H1 (cell line): ENCODE results near the gene ZNF765. TPM values are rescaled to one million over a fixed set of nuclear protein-coding genes. Genes with fewer than 3 reads are reported as not detected.

ENCODE experiments used
- BRCA1 ChIP-seq: IDR thresholded peaks from 2 replicates; pipeline ENCODE4 v1.6.1; 2012; ENCODE audit warnings: low read depth, low read length, improper control_type of control experiment
- CHD1 ChIP-seq: IDR thresholded peaks from 2 replicates; pipeline ENCODE4 v1.6.1; 2012; ENCODE audit warnings: low read depth, low read length, improper control_type of control experiment
- CHD2 ChIP-seq: IDR thresholded peaks from 2 replicates; pipeline ENCODE4 v1.6.1; 2012; ENCODE audit warnings: low read length, improper control_type of control experiment
- GABPA ChIP-seq: IDR thresholded peaks from 2 replicates; pipeline ENCODE4 v1.6.1; 2011; ENCODE audit warnings: mild to moderate bottlenecking, low read length, moderate library complexity, borderline replicate concordance; ENCODE audit not compliant: insufficient read depth
- GTF2F1 ChIP-seq: IDR thresholded peaks from 2 replicates; pipeline ENCODE4 v1.6.1; 2012; ENCODE audit warnings: low read depth, low read length, improper control_type of control experiment, borderline replicate concordance
- KDM1A ChIP-seq: fragments of 200-600, 300-600 bp; sonication (generic); IDR thresholded peaks from 2 replicates; pipeline ENCODE4 v1.7.1; 2016; ENCODE audit warnings: mild to moderate bottlenecking, low read length, borderline replicate concordance
- KDM4A ChIP-seq: IDR thresholded peaks from one replicate; pipeline ENCODE4 v1.7.1; 2012; ENCODE audit warnings: low read depth, mild to moderate bottlenecking, moderate library complexity, low read length, inconsistent platforms; ENCODE audit not compliant: severe bottlenecking
- NANOG ChIP-seq: IDR thresholded peaks from 2 replicates; pipeline ENCODE4 v1.6.1; 2011; ENCODE audit warnings: low read length, low read depth, mild to moderate bottlenecking, inconsistent platforms; ENCODE audit not compliant: insufficient read depth, poor library complexity, severe bottlenecking
- NRF1 ChIP-seq: IDR thresholded peaks from 2 replicates; pipeline ENCODE4 v1.6.1; 2011; ENCODE audit warnings: mild to moderate bottlenecking, low read depth, low read length, improper control_type of control experiment
- POLR2A ChIP-seq, 2 experiments: IDR thresholded peaks; 1 replicate in 1 of 2; 2 replicates in 1 of 2; pipeline ENCODE4 v1.6.1; 2011; ENCODE audit warnings: low read depth in 2 of 2, low read length in 2 of 2, mild to moderate bottlenecking in 2 of 2; ENCODE audit errors: control extremely low read depth in 1 of 2
- POLR2AphosphoS5 ChIP-seq: IDR thresholded peaks from 2 replicates; pipeline ENCODE4 v1.6.1; 2011; ENCODE audit warnings: low read depth, low read length
- RAD21 ChIP-seq, 2 experiments: IDR thresholded peaks in 1 of 2; conservative IDR thresholded peaks in 1 of 2; 2 replicates each; pipeline ENCODE4 v1.6.1; 2011; ENCODE audit warnings: low read depth in 2 of 2, low read length in 2 of 2, improper control_type of control experiment in 1 of 2, inconsistent platforms in 1 of 2, mild to moderate bottlenecking in 1 of 2, moderate library complexity in 1 of 2
- RNF2 ChIP-seq: fragments of 200-900, 300-1000 bp; sonication (generic); IDR thresholded peaks from 2 replicates; pipeline ENCODE4 v1.7.1; 2016; ENCODE audit warnings: borderline replicate concordance, low read depth, mild to moderate bottlenecking, antibody characterized with exemption, low read length; ENCODE audit not compliant: poor library complexity, severe bottlenecking; ENCODE audit errors: missing control alignments
- SAP30 ChIP-seq: fragments of 300-600 bp; sonication (generic); IDR thresholded peaks from 2 replicates; pipeline ENCODE4 v1.7.1; 2012; ENCODE audit warnings: low read length, moderate library complexity, mild to moderate bottlenecking, inconsistent platforms; ENCODE audit not compliant: insufficient read depth, insufficient replicate concordance
- SIN3A ChIP-seq, 2 experiments: IDR thresholded peaks in 1 of 2; conservative IDR thresholded peaks in 1 of 2; 2 replicates each; pipeline ENCODE4 v1.6.1; 2011 to 2012; ENCODE audit warnings: low read length in 2 of 2, improper control_type of control experiment in 1 of 2, low read depth in 1 of 2, mild to moderate bottlenecking in 1 of 2
- SIRT6 ChIP-seq: IDR thresholded peaks from one replicate; pipeline ENCODE4 v1.7.1; 2012; ENCODE audit warnings: low read length, inconsistent platforms
- SP1 ChIP-seq: IDR thresholded peaks from 2 replicates; pipeline ENCODE4 v1.6.1; 2011; ENCODE audit warnings: low read depth, low read length
- SP4 ChIP-seq: IDR thresholded peaks from 2 replicates; pipeline ENCODE4 v1.6.1; 2012; ENCODE audit warnings: low read length, inconsistent platforms
- TBP ChIP-seq: IDR thresholded peaks from 2 replicates; pipeline ENCODE4 v1.6.1; 2011; ENCODE audit warnings: low read depth, low read length, improper control_type of control experiment
- TEAD4 ChIP-seq: IDR thresholded peaks from 2 replicates; pipeline ENCODE4 v1.6.1; 2012; ENCODE audit warnings: low read depth, low read length, inconsistent platforms, mixed read lengths
- polyA plus RNA-seq, 7 experiments: library from polyadenylated mRNA; depleted of rRNA in 3 of 7; stranded (reverse) in 5 of 7; unstranded in 2 of 7; fragments of >200 nt in 5 of 7; fragments of 200-250 nt in 2 of 7; gene quantifications; 1 replicate in 5 of 7; 2 replicates in 1 of 7; 4 replicates in 1 of 7; pipeline versions ENCODE4 v1.2.1 to v1.2.3, GENCODE V29; 2011 to 2013; ENCODE audit warnings: missing spikeins in 2 of 7, mixed read lengths in 2 of 7
- total RNA-seq: library from RNA; stranded (reverse); fragmentation: NEBNext Ultra II Directional; extraction: Animal tissue kit (Norgen Biotek cat#: 25700); gene quantifications from 2 replicates; pipeline ENCODE4 v1.2.1, GENCODE V29; 2021
- TF ChIP-seq, protein P1 (sequence below): IDR thresholded peaks from 2 replicates; pipeline ENCODE4 v1.6.1; 2011; ENCODE audit warnings: low read length, improper control_type of control experiment

ZNF765 gene
- total and polyA plus RNA-seq, 2 of the 8 experiments (the other 6 are each of a cell fraction or from before 2014, with no cell fraction given), result 4.5 to 22.3 TPM

DNA sequence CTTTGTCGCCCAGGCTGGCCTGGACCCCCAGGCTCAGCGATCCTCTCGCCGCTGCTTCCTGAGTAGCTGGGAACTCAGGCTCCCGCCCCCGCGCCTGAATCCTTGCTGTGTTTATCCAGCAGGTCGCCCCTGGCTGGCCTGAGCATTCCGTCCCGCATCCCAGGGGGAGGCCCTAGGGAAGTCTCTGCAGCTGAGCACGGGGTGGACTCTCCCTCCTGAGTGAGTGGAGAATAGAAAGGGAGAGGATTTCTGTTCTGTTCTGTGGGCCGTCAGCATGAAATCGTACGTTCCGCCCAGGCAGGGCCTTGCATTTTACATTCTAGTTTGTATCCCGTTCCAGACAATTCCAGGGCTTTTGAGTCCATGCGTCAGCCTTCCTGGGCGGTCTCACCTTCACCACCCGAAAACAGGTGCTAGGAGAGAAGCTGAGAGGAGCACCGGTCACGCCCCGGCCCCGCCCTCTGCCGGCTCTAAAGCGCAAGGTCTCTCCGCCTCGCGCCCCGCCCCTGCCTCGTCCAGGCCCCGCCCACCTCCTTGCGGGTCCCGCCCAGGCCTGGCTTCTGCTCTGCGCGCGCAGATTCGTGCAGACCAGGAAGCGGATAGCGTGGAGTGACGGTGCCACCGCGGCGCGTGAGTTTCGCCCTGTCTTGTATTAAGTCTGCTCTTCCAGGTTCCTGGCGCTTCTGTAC is 36.6 kb downstream of the ZNF765 start, which contains the start of gene ZNF761 (continued):
- TF ChIP-seq RNF2 (no peak), TEAD4 (no peak), CHD1 (no peak), NRF1 (peak; percentile 32; the same call in 1 of the 2 replicates), SIN3A (conservative IDR thresholded peaks at IDR 0.05 in 1 of 2, IDR thresholded peaks at IDR 0.05 in 1 of 2; ENCODE audit: low read depth in 1 of 2, low read length in 2 of 2) (peak; percentile 21 to 60; a peak in 1 of 4 replicates), SAP30 (no peak), TBP (peak; percentile 32; the same call in 1 of the 2 replicates), CHD2 (no peak), SIRT6 (no peak), NANOG (no peak), SP4 (0 out of 2 replicates have a peak, but pooled peaks have one; percentile 66), RAD21 (IDR thresholded peaks at IDR 0.05 in 1 of 2, conservative IDR thresholded peaks at IDR 0.05 in 1 of 2; ENCODE audit: low read depth in 2 of 2, low read length in 2 of 2) (peak in 1 of 2 experiments; percentile 16; a peak in 2 of 4 replicates), KDM4A (no peak), GABPA (no peak), GTF2F1 (no peak), KDM1A (no peak), SP1 (peak; percentile 23; the same call in 1 of the 2 replicates), BRCA1 (no peak), POLR2A (IDR thresholded peaks at IDR 0.05; ENCODE audit: control extremely low read depth in 1 of 2, low read depth in 2 of 2, low read length in 2 of 2) (peak; percentile 41 to 63), POLR2AphosphoS5 (peak; percentile 61; the same call in 1 of the 2 replicates)
- TF ChIP-seq, protein P1, sequence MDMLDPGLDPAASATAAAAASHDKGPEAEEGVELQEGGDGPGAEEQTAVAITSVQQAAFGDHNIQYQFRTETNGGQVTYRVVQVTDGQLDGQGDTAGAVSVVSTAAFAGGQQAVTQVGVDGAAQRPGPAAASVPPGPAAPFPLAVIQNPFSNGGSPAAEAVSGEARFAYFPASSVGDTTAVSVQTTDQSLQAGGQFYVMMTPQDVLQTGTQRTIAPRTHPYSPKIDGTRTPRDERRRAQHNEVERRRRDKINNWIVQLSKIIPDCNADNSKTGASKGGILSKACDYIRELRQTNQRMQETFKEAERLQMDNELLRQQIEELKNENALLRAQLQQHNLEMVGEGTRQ, result no peak
